KBM-7 (cell line): ENCODE measurements around the gene ZIC2.
"Not testable (repeated sequence)": the region's sequence is repeated elsewhere in the genome, so short reads cannot be mapped to it uniquely, and the experiment has no call there.

ENCODE experiments used
- DNase-seq: peaks from one replicate; pipeline ENCODE4 v3.0.0-alpha.2; 2015
- in situ Hi-C: fragments of 300-500 bp; cut with MboI; formaldehyde crosslinking; loops from 2 replicates; pipeline ENCODE4 v1.14.3; 2020; ENCODE audit warnings: low sequenced_read_pairs, low pct_unique_long_range_greater_than_20kb, mixed read lengths

Gene ZIC2

GRCh38 chr13:99993660-99994637 is 12.4 kb downstream of the ZIC2 start:
- in situ Hi-C loops = no loop called here

GRCh38 chr13:99994638-99995020 is 13.0 kb downstream of the ZIC2 start:
- in situ Hi-C loops = no loop called here
- DNase-seq = no peak

More at GRCh38 chr13:99993660-99994637, 12.4 kb downstream of the ZIC2 start:
- no peak for DNase-seq

GRCh38 chr13:99995104-99995588 is 13.6 kb downstream of the ZIC2 start:
- DNase-seq = no peak
- in situ Hi-C loops = no loop called here

GRCh38 chr13:99995589-99996380 is 14.2 kb downstream of the ZIC2 start:
- peak; percentile 82 for DNase-seq
- in situ Hi-C loops = no loop called here

GRCh38 chr13:99996381-99996973 is 14.9 kb downstream of the ZIC2 start:
- in situ Hi-C loops = no loop called here
- no peak for DNase-seq

GRCh38 chr13:99997702-99998214 is 16.2 kb downstream of the ZIC2 start:
- DNase-seq = no peak
- in situ Hi-C loops = no loop called here

- in situ Hi-C loops = no loop called here
- no peak for DNase-seq
These were observed 16.7 kb downstream of the ZIC2 start for GRCh38 chr13:99998261-99998660.

GRCh38 chr13:100014621-100015020 is 33.0 kb downstream of the ZIC2 start:
- in situ Hi-C loops = no loop called here
- no peak for DNase-seq

GRCh38 chr13:100019780-100020356 is 38.3 kb downstream of the ZIC2 start:
- in situ Hi-C loops = no loop called here
- no peak for DNase-seq

- no peak for DNase-seq
- in situ Hi-C loops = no loop called here
These were observed 41.2 kb downstream of the ZIC2 start for GRCh38 chr13:100022798-100023197.

- in situ Hi-C loops = no loop called here
- DNase-seq = no peak
These were observed 42.4 kb downstream of the ZIC2 start for GRCh38 chr13:100024023-100024422.

GRCh38 chr13:100029933-100030332 is 48.3 kb downstream of the ZIC2 start:
- no peak for DNase-seq
- in situ Hi-C loops = no loop called here

GRCh38 chr13:100032642-100033041 is 51.1 kb downstream of the ZIC2 start:
- DNase-seq, in situ Hi-C loops: not testable (repeated sequence)

GRCh38 chr13:100035936-100036335 is 54.4 kb downstream of the ZIC2 start:
- in situ Hi-C loops = no loop called here
- DNase-seq = no peak
